Effector CD8-positive, alpha-beta T cell (primary cell): ENCODE measurements around the gene CLTB.
A peak's percentile ranks its signal among the peaks of the same experiment; 100 is the strongest.

ENCODE experiments used
- DNase-seq: peaks from one replicate; lab custom pipeline; 2025; lab: John Stamatoyannopoulos, UW

CLTB gene

GRCh38 chr5:176401281-176402205 lies 14.8 kb downstream of the CLTB start:
- no peak for DNase-seq

- DNase-seq, result no peak
Observed at GRCh38 chr5:176400382-176401156, 15.8 kb downstream of the CLTB start.

- DNase-seq, result no peak
Observed at GRCh38 chr5:176397736-176398420, 18.5 kb downstream of the CLTB start.

- no peak for DNase-seq
Observed at GRCh38 chr5:176396330-176396729, 20.0 kb downstream of the CLTB start.

- no peak for DNase-seq
Observed at GRCh38 chr5:176394881-176395675, 21.3 kb downstream of the CLTB start.

- DNase-seq, result no peak
Observed at GRCh38 chr5:176394096-176394495, 22.2 kb downstream of the CLTB start.

GRCh38 chr5:176392526-176392925 lies 23.8 kb downstream of the CLTB start:
- no peak for DNase-seq

GRCh38 chr5:176391999-176392398 lies 24.3 kb downstream of the CLTB start:
- no peak for DNase-seq

- DNase-seq, result no peak
Observed at GRCh38 chr5:176391479-176391878, 24.9 kb downstream of the CLTB start.

GRCh38 chr5:176389135-176390123 lies 26.9 kb downstream of the CLTB start:
- DNase-seq, result no peak

GRCh38 chr5:176388444-176389134 lies 27.8 kb downstream of the CLTB start, which contains the start of the genes HIGD2A and NOP16:
Gene HIGD2A (plus strand): TSS chr5:176388751. CDS start chr5:176388820, 69 bp downstream.
Gene NOP16 (minus strand): TSS chr5:176388598. CDS start chr5:176388539, 59 bp downstream.
- DNase-seq, result peak; percentile 97

GRCh38 chr5:176388003-176388443 lies 28.3 kb downstream of the CLTB start:
- DNase-seq, result no peak

GRCh38 chr5:176387384-176387925 lies 28.9 kb downstream of the CLTB start:
- no peak for DNase-seq

- DNase-seq, result no peak
Observed at GRCh38 chr5:176386491-176386890, 29.8 kb downstream of the CLTB start.

- no peak for DNase-seq
Observed at GRCh38 chr5:176384991-176385390, 31.3 kb downstream of the CLTB start.

- no peak for DNase-seq
Observed at GRCh38 chr5:176384366-176384930, 31.9 kb downstream of the CLTB start.

GRCh38 chr5:176383961-176384360 lies 32.4 kb downstream of the CLTB start:
- DNase-seq, result no peak

GRCh38 chr5:176383248-176383905 lies 33.0 kb downstream of the CLTB start:
- no peak for DNase-seq
